ENCODE measurements around the gene TSPAN17.

Gene TSPAN17

DNA sequence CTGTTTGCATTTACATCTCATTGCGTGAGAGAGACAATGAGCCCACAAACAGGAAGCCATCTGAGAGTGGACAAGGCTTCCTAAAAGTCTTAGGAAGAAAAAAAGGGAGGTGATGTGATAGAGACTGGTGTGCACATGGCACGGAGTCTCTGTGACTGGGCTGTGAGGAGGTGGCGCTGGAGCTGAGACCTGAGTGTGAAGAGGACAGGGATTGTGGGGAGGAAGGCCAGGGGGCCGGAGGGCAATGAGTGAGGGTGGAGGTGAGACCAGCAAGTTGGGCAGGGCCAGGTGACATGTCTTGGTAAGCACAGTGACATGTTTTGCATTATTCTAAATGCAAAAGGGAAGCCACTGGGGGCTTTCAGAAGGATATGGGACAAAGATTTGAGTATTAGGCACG, 45.0 kb downstream of the TSPAN17 start:
- TF ChIP-seq SIN3A (IDR thresholded peaks at IDR 0.05; ENCODE audit: borderline replicate concordance, insufficient read depth, low read length) = no peak
- no peak for TF ChIP-seq REST (IDR thresholded peaks at IDR 0.05; ENCODE audit: insufficient read depth in 1 of 2, low read depth in 2 of 2, low read length in 2 of 2)
- no peak for TF ChIP-seq TAF1 (IDR thresholded peaks at IDR 0.05; ENCODE audit: borderline replicate concordance, insufficient read depth, low read length)
- no peak for TF ChIP-seq FOXP2 (optimal IDR thresholded peaks at IDR 0.05; ENCODE audit: borderline replicate concordance, extremely low read depth, extremely low read length, insufficient read depth)
- no peak for TF ChIP-seq POLR2AphosphoS5 (IDR thresholded peaks at IDR 0.05; ENCODE audit: low read depth, low read length)

DNA sequence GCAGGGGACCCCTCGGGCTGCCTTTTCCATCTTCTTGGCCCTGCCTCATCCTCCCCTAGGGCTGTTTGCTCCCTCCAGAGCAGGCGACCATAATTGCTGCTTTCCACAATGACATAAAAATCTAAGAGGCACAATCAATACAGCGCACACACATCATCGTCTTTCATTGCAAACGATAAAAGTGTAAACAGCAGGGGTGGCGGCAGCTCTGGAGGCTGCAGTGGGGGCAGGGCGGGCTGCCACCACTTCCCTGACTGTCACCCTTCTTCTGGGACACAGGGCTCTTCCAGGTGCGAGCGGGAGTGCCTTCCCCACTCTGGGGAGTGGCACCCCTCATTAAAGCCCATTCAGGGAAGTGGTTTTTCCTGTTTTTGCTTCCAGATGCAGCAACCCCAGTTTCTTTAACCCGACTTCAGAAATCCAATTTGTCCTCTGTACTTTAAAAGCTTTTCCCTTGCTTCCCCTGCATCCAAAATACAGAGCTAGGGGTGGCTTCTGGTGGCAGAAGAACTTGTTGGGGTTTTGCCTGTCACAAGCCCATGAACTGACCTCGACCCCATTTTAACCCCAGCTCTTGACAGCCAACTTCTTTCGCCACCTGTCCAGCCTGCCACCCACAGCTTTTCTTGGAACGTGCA, 45.7 kb downstream of the TSPAN17 start:
- TF ChIP-seq FOXP2 (optimal IDR thresholded peaks at IDR 0.05; ENCODE audit: borderline replicate concordance, extremely low read depth, extremely low read length, insufficient read depth) (no peak), TAF1 (IDR thresholded peaks at IDR 0.05; ENCODE audit: borderline replicate concordance, insufficient read depth, low read length) (no peak), SIN3A (IDR thresholded peaks at IDR 0.05; ENCODE audit: borderline replicate concordance, insufficient read depth, low read length) (no peak), REST (IDR thresholded peaks at IDR 0.05; ENCODE audit: insufficient read depth in 1 of 2, low read depth in 2 of 2, low read length in 2 of 2) (no peak), POLR2AphosphoS5 (IDR thresholded peaks at IDR 0.05; ENCODE audit: low read depth, low read length) (no peak)

DNA sequence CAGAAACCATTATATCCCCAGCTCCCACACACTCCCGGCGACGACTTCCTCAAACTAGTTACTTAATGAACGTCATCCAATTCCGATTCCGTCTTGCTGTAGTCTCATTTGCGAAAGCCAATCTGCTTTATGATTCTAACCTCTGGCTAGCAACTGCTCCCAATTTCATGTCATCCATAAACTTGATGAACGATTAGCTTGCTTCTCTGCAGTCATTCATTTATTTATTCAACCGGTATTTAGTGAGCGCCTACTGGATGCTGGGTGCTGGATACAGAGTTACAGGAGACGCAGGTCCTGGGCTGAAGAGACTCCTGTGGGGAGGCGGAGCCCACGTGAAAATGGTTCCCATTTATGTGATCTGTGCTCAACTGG, 46.2 kb downstream of the TSPAN17 start:
- TF ChIP-seq REST (IDR thresholded peaks at IDR 0.05; ENCODE audit: insufficient read depth in 1 of 2, low read depth in 2 of 2, low read length in 2 of 2) = no peak
- TF ChIP-seq SIN3A (IDR thresholded peaks at IDR 0.05; ENCODE audit: borderline replicate concordance, insufficient read depth, low read length) = no peak
- TF ChIP-seq FOXP2 (optimal IDR thresholded peaks at IDR 0.05; ENCODE audit: borderline replicate concordance, extremely low read depth, extremely low read length, insufficient read depth) = no peak
- TF ChIP-seq TAF1 (IDR thresholded peaks at IDR 0.05; ENCODE audit: borderline replicate concordance, insufficient read depth, low read length) = no peak
- no peak for TF ChIP-seq POLR2AphosphoS5 (IDR thresholded peaks at IDR 0.05; ENCODE audit: low read depth, low read length)

DNA sequence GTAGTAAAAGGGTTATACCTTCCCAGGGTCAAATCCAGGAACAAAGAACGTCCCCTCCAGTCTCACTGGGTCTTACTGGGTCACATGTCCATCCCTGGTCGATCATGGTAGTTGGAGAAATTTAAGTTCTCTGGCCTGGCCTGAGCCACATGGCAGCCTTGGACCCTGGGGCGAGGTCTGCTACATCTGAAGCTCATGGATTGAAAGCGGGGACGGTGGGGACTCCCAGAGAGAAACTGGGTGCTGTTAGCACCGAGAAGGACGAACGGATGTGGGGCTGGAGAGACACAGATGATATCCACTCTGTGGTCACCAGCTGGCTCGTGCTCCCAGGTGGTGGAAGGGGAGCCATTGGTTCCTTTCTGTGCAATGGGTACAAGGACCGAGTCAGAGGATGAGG, 46.9 kb downstream of the TSPAN17 start:
- TF ChIP-seq TAF1 (IDR thresholded peaks at IDR 0.05; ENCODE audit: borderline replicate concordance, insufficient read depth, low read length) (no peak), FOXP2 (optimal IDR thresholded peaks at IDR 0.05; ENCODE audit: borderline replicate concordance, extremely low read depth, extremely low read length, insufficient read depth) (no peak), POLR2AphosphoS5 (IDR thresholded peaks at IDR 0.05; ENCODE audit: low read depth, low read length) (no peak), REST (IDR thresholded peaks at IDR 0.05; ENCODE audit: insufficient read depth in 1 of 2, low read depth in 2 of 2, low read length in 2 of 2) (no peak), SIN3A (IDR thresholded peaks at IDR 0.05; ENCODE audit: borderline replicate concordance, insufficient read depth, low read length) (no peak)

All from PFSK-1 (cell line).